ENCODE measurements around the gene TERT.

GRCh38 chr5:1318659-1319251 lies 23.9 kb upstream of the TERT start:
- TF ChIP-seq ARNT (IDR thresholded peaks at IDR 0.05) (no peak), TARDBP (IDR thresholded peaks at IDR 0.05) (no peak)

All from HEK293T (cell line).